HL-60/S4 treated with retinoic acid at 250 ng/mL for 4 days and 3 days (cell line): ENCODE measurements around the gene CDC25A.
"Not testable (repeated sequence)": the region's sequence is repeated elsewhere in the genome, so short reads cannot be mapped to it uniquely, and the experiment has no call there.

ENCODE experiments used
- in situ Hi-C: fragments of 300-500 bp; cut with MboI; formaldehyde crosslinking; loops from 2 replicates; pipeline ENCODE4 v1.7.0; 2022; ENCODE audit warnings: low sequenced_read_pairs

The CDC25A gene

DNA sequence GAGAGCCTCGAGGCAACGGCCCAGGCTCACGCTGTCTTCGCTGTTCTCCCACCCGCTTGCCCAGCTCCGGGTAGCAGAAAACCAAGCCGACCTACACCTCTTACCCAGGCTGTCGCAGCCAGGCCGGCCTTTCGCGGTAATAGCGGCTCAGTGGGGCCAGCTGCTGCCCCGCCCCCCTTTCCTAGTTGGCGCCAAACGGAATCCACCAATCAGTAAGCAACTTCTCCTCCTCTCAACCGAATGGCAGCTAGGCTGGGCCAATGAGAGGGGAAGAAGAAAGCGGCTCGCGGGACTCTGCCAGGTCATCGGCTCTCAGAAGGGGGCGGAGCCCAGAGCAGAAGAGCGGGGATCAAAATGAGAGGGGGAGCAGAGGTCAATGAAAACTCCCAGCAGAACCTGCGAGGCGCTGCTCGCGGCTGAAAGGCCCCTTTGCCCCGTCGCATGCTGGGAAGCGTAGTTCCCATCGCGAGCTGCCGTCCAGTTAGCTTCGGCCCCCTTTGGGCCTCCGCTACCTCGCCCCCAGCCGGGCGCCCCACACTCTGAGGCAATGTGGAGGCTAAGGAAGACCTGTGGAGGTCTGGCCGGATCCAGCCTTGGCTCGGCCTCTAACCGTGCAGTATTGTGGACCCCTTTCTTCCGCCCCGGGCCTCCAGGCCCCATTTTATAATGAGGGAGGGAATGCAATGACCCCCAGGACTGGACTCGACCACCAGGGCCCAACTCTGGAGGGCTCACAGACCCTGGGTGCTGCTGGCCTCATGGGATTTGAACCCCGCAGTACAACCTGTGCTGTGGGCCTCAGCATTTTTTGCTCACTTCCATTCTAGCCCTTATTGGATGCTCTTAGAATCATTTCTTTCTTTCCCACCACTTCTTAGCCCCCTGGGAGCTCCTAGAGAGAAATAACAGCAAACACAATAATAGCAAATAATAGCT is at the start of gene CDC25A:
Gene CDC25A, minus strand, starts transcription at position 152 of the 936 bp plus-strand sequence. CDS start 470 bp downstream, outside the sequence.
- in situ Hi-C loops = no loop called here

DNA sequence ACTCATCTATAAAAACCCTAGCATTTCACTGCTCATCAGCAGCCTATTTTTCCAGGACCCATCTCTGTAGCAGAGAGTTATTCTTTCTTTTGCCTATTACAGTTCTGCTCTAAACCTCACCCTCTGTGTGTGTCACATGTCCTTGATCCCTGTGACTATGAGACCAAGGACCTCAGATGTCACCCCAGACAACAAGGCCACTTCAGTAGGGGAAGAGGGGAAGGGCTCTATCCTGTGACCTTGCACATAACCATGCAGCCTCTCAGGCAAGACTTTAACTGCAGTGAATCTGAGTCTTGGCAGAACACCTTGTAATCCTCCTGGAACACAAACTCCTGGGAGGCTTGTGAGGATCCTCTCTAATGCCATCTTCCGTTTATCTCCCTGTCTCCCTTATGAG is 48.3 kb upstream of the CDC25A start:
- in situ Hi-C loops = no loop called here

DNA sequence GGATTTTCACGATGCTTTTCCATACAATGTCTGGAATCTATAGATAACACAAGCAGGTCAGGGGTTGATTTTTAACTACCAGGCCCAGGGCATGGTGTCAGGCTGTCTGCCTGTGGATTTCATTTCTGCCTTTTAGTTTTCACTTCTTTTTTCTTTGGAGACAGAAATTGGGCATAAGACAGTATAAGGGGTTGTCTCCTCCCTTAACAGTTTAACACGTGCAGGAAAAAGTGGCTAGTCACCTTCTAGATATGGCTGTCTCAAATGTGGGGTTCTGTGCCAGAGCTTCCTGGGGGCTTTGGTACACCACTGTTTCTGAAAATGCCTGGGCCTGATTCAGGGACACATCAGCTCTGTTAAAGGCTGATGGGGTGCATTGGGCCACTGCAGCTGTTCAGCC is 45.3 kb upstream of the CDC25A start:
- in situ Hi-C loops = no loop called here

DNA sequence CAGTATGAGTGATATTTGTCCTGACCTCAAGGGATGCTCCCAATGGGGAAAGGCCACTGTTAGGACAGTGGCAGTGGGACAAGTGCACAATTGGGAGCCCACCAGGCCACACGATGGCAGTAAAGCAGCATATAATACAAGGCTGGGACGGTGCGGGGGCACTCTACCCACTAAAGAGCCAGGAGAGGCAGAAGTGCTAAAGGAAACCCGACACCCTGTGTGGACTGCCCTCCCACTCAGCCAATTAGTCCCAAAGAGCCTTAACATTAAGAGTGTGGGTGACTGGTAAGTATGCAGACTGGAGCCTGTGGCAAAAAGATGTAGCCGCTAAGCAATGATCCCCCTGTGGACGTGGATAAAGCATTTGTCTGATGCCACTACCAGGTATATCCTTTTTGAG is 44.5 kb upstream of the CDC25A start:
- in situ Hi-C loops = no loop called here

DNA sequence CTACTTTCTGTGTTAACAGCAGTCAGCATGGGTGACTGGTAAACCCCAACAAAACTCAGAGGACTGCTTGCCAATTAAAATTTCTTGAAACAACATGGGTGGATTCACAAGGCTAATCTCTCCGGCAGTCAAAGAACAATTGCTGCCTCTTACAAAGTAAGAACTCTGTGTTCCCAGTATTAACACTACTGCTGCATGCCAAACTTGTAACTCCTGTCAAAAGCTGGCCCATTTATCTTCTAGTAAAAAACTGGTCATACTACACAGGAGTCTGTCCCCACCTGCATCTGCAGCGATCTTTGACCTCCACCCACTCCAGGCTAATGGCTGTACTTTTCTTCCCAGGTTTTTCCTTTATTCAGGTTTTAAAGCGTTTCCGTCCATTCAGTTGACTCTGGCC is 44.0 kb upstream of the CDC25A start:
- in situ Hi-C loops = no loop called here

DNA sequence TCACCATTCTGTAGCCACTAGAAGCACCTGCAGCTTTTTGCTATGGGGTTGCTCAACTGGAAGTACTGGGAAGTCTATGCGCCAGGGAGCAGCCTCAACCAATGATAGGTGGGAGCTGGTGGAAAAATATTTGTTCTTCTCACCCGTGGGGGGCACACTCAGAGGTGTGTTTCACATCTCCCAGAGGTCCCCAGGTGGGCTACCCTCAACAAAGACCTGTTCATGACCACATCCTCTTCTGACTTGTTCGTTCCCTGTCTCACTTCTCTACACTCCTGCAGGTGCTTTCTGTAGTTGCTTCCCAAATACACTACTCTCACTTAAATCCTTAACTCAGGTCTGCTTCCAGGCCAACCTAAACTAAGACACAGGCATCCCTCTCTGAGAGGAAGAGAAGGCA is 38.7 kb upstream of the CDC25A start:
- in situ Hi-C loops = no loop called here

DNA sequence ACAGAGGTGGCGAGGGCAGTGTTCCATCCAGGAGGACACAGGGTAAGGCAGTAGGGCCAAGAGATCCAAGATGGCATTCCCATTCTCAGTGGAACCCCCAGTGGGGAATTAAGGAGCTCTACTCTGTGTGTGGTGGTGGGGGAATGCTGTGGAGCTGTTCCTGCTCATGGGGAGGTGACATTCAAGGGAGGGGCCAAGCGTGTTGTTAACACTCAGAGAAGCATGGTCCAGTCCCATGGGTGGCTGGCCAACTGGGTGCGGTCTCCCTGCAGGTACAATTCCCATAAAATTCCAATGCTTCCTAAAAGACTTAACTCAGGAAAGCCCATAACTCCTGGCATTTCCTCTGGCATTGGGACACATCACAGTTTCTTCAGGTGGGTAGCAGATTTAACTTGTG is 37.4 kb upstream of the CDC25A start:
- in situ Hi-C loops = no loop called here

DNA sequence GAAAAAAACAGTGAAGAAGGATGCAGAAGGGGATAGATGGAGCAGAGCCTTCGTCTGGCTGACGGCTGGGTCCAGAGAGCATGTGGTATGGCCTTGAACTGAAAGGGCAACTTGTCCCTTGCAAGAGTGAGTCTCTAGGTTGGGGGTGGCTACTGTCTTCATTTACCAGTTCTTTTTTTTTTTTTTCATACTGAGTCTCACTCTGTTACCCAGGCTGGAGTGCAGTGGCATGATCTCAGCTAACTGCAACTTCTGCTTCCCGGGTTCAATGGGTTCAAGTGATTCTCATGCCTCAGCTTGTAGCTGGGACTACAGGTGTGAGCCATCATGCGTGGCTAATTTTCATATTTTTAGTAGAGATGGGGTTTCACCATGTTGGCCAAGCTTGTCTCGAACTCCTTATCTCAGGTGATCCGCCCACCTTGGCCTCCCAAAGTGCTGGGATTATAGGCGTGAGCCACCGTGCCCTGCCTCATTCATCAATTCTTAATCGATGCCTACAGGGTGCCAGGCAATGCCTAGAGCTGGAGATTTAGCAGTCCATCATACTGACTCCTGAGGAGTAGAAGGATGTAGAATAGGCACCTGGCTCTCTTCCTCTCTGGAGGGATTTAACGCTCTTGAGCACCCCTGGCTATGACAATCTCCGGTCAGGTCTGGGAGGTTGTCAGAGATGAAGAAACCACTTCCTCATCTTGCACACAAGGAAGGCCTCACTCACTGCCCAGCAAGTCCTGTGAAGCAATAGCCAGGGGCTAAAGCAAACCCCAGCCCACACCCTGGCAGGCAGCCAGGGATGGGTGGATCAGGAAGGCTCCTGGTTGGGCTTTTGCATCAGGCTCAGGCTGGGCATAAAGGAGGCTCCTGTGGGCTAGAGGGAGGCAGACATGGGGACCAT is 34.6 kb upstream of the CDC25A start, which contains the start of gene CAMP:
Gene CAMP, plus strand, starts transcription at position 880 of the 898 bp plus-strand sequence. Its CDS starts 17 bp downstream, at position 897.
- in situ Hi-C loops = no loop called here

DNA sequence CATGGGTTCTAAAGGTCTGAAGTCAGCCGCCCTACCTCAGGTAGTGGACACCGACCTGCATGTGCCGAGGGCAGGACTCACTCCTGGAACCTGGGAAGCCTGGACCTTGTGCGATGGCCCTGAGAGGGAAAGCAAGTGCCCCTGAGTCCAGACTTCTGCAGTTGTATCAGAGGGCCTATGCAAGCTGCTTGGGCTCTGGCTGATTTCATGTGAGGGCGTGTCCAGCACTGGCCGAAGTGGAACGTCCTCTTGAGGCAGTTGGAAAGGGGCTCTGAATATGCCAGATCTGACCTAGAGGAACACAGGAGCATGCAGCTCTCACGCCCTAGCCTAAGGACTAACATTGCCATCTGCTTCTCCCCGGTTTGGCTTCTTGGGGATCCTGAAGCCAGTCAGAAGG is 32.5 kb upstream of the CDC25A start:
- in situ Hi-C loops = no loop called here

DNA sequence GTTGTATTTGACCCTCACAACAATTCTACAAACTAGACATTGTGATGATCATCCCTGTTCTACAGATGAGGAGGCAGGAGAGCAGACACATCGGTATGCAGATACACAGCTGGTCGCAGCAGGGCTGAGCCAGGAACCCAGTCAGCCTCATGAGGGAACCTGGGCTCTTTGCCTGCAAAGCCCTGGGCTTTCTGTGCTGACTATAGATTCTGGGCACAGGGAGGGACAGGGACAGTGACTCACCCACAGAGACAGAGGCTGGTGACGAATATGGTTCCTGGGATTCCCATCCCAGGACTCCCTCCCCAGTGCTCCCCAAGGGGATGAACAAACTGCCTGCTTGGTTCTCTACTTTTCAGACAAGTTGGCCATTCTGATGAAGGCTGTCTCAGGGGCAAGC is 31.3 kb upstream of the CDC25A start:
- in situ Hi-C loops = no loop called here

DNA sequence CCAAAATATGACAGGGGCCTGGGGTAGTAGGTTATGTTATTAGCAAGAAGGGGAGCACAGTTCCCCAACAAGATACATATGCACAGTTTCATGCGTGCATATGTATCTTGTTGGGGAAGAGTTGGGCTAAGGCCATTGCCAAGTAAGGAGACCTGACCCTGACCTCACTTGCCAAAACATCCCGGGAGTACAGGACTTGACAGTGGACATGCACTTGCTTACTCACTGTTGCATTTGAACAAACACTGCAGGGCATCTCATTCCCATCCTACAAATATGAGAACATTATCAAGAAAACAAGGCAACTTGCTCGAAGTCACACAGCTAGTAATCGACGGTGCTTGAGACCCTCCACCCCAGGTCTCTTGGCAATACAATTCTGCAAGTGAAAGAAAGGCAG is 30.3 kb upstream of the CDC25A start:
- in situ Hi-C loops = no loop called here

DNA sequence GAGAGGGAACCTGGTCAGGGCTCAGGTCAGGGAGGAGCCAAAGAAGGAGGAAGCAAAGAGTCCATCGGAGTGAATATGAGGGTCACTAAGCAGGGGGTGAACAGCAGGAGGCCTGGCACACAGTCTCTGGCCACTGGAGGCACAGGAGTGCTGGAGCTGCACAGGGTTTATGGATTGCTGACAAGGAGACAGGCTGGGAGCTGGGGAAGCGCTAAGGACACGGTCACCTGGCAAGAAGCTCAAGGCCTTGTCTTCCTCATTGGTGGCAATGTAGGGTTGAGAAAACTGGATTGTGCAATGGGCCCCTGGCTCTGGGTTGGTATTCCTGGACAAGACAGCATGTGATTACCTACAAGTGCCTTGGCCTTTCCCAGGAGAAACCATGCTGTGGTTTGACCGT is 29.2 kb upstream of the CDC25A start:
- in situ Hi-C loops = no loop called here

DNA sequence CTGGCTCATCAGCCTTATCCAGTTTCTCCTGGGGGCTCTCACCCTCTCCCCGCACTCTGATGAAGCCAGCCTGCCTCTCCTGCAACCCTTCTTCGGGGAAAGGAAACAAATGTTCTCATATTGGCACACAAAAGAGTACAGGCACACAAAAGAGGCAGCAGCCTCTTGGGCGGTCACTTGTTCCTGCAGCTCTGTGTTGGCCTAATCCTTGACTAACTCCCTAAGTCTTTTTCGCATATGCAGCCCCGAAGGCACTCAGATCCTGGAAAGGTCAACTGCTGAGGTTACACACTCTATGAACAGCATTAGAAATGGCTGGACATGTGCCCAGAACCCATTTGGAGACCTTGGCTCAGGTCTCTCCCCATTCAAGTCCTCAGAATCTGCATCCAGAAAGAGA is 27.7 kb upstream of the CDC25A start:
- in situ Hi-C loops = no loop called here

DNA sequence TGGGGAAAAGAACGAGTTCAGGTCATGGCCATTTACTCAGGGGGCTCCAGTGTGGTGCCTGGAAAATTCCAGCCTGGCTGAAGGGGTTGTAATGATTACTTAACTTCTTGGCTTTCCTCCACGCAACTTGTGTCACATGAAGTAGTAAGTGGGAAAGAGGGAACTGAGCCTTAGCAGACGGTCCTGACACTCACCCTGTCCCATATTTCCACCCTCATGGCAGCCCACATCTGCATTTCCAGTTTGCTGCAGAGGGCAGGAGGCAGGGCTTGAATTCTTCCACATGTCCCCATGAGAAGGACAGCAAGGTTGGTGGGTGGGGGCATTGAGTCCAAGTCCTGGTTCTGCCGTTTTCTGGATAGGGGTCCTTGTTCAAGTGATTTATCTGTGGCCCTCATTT is 27.2 kb upstream of the CDC25A start:
- in situ Hi-C loops = no loop called here

DNA sequence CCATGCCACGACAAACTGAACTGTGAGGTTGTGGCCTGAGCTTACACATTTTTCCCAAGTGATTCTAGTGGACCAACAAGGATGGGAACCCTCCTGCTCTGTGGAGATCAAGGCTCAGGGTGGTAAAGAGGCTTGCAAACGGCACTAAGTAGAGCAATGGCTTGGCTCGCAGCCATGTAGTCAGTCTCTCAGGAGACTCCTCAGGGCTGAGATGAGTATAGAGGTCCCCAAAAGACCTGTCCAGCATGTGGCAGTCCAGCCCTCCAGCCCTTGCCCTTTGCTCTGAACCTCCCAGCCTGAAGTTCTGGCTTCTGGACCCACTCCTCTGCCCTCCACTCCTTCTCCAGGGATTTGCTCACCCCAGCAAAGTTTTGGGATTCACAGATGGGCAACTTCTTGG is 26.8 kb upstream of the CDC25A start:
- in situ Hi-C loops = no loop called here

DNA sequence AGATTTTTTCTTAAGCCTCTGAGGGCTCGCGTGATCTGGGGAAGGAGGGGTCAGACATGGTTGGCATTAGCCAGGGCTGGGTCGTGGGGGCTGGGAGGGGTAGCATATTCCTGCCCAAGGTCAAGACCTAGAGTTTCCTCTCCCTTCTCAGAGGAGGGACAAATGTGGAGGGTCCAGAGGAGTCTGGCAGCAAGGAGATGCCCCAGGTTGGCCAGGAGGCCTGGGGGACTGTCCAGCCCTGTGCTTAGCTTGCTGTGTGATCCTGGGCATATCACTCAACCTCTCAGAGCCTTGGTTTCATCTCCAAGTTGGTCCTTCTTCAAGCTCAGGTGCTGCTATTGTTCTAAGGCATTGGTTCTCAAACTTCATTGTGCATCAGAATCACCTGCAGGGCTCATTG is 26.0 kb upstream of the CDC25A start:
- in situ Hi-C loops = no loop called here

DNA sequence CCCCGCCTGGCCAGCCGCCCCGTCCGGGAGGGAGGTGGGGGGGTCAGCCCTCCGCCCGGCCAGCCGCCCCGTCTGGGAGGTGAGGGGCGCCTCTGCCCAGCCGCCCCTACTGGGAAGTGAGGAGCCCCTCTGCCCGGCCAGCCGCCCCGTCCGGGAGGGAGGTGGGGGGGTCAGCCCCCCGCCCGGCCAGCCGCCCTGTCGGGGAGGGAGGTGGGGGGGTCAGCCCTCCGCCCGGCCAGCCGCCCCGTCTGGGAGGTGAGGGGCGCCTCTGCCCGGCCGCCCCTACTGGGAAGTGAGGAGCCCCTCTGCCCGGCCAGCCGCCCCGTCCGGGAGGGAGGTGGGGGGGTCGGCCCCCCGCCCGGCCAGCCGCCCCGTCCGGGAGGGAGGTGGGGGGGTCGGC is 23.6 kb upstream of the CDC25A start:
- in situ Hi-C loops = not testable (repeated sequence)

DNA sequence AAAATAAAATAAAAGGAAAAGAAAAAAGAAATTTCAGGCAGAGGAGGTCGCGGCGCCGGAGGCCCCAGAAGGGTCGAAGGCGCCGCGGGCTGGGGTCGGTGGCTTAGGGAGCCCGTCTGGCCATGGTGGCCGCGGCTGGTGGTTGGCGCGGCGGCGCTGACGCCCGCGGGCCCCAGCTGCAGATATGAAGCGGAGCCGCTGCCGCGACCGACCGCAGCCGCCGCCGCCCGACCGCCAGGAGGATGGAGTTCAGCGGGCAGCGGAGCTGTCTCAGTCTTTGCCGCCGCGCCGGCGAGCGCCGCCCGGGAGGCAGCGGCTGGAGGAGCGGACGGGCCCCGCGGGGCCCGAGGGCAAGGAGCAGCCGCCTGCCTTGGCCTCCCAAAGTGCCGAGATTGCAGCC is 22.3 kb upstream of the CDC25A start:
- in situ Hi-C loops = not testable (repeated sequence)

DNA sequence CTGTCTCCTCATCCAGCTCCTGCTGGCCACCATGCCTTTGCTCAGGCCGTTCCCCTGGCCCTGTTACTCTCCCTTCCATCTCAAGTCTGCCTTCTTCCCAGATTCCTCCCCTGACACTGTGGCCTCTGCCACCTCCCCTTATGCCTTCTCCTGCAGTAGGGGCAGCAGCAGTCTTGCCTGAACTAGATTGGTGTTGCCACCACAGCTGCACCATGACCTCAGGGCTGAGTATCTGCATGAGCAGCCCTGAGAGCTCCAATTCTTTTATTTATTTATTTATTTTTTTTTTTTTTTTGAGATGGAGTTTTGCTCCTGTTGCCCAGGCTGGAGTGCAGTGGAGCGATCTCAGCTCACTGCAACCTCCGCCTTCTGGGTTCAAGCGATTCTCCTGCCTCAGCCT is 21.2 kb upstream of the CDC25A start:
- in situ Hi-C loops = no loop called here

DNA sequence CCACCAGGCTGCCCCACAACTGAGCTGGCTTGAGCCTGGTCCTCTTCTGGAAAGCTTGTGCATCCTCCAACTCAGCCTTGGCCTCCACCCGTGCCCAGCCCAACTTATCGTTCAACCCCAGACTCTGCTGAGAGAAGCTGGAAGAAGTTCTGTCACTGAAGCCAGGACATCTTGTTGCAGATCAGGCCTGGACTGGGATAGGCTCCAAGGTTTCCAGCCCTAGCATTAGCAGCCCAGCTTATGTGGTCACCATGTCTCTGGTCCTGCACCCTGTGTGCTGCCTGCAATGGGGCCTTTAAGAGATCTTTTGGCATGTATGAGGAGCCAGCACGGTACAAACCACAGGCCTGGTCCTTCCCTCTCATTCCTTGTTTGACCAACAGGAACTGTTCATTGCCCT is 19.9 kb upstream of the CDC25A start:
- in situ Hi-C loops = no loop called here

DNA sequence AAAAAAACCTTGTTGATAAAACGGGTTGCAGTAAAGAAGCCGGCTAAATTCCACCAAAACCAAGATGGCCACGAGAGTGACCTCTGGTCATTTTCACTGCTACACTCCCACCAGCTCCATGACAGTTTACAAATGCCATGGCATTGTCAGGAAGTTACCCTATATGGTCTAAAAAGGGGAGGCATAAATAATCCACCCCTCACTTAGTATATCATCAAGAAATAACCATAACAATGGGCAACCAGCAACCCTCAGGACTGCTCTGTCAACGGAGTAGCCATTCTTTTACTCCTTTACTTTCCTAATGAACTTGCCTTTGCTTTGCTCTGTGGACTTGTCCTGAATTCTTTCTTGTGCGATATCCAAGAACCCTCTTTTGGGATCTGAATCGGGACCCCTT is 14.4 kb upstream of the CDC25A start:
- in situ Hi-C loops = no loop called here

DNA sequence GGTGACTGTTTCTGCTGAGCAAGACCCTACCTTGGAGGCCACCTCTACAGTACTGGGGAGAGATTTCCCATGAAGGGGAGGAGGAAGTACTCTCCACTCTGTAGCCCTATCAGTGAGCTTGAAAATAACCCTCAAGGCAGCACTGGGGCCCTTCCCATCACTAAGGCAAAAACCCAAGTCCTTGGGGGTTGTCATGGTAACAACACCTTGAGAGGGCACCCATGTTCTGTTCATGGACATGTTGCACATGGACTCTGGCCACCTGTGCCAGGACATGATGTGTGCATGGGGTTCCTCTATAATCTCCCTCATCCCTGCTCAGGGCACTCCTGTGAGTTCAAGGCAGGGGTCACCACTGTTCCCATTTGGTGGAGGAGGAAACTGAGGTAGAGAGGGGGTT is 10.9 kb upstream of the CDC25A start:
- in situ Hi-C loops = no loop called here
